Muscle layer of colon (tissue), 2 donors: ENCODE results near the gene GUK1.
"Not testable (repeated sequence)": the region's sequence is repeated elsewhere in the genome, so short reads cannot be mapped to it uniquely, and the experiment has no call there.

ENCODE experiments used
- H3K27ac ChIP-seq: one replicate; pipeline ENCODE4 v1.7.0; 2013; ENCODE audit warnings: low read depth, mild to moderate bottlenecking, low read length, moderate library complexity
- H3K27me3 ChIP-seq, 2 donors: one replicate each; pipeline ENCODE4 v1.7.0; 2013; ENCODE audit warnings: low read length in 2 of 2, mild to moderate bottlenecking in 2 of 2; ENCODE audit not compliant: insufficient read depth in 2 of 2, control insufficient read depth in 1 of 2
- H3K36me3 ChIP-seq: one replicate; pipeline ENCODE4 v1.7.0; 2013; ENCODE audit warnings: mild to moderate bottlenecking, low read length; ENCODE audit not compliant: insufficient read depth
- H3K4me1 ChIP-seq: one replicate; pipeline ENCODE4 v1.7.0; 2013; ENCODE audit warnings: mild to moderate bottlenecking, low read length; ENCODE audit not compliant: insufficient read depth
- H3K4me3 ChIP-seq, 2 donors: one replicate each; pipeline ENCODE4 v1.7.0; 2013; ENCODE audit warnings: low read length in 2 of 2, low read depth in 1 of 2, mild to moderate bottlenecking in 1 of 2, moderate library complexity in 1 of 2
- H3K9ac ChIP-seq: one replicate; pipeline ENCODE4 v1.7.0; 2013; ENCODE audit warnings: low read length
- H3K9me3 ChIP-seq: one replicate; pipeline ENCODE4 v1.7.0; 2013; ENCODE audit warnings: mild to moderate bottlenecking, low read length
- donor health status: abdominal sarcoma.
- donor health status: Adenocarcinoma of cecum.

The GUK1 gene

GRCh38 chr1:228178737-228179684, 38.9 kb downstream of the GUK1 start:
- peaks cover 19% of the 10 kb centered on the region for H3K4me1 ChIP-seq
- H3K4me3 ChIP-seq, result no peak overlapping the region
- no peaks in the 10 kb centered on the region for H3K9me3 ChIP-seq
- no peak overlapping the region for H3K9ac ChIP-seq
- H3K36me3 ChIP-seq, result peaks cover 11% of the 10 kb centered on the region
- no peaks in the 10 kb centered on the region for H3K27me3 ChIP-seq
- H3K27ac ChIP-seq, result peak overlapping the region; percentile 55

DNA sequence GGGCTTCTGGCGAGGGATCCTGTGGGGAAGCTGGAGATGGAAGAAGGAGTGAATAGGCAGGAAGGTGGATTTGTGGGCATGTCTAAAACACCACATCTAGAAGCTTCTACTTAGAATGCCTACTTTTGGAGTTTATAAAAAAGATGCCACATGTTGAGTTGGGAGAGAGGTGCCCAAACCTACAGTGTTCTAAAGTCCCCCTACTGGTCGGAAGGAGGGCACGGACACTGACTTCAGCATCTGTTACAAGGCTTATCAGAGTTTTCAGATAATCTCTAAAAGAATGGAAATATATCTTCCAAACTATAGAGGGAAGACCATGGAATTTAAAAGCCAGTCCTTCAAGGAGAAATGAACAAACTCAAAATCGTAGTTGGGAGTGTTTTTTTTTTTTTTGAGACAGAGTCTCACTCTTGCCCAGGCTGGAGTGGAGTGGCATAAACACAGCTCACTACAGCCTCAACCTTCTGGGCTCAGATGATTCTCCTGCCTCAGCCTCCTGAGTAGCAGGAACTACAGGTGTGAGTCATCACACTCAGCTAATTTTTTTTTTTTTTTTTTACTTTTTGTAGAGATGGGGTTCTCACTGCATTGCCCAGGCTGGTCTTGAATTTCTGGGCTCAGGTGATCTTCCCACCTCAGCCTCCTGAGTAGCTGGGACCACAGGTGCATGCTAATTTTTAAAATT, 40.3 kb downstream of the GUK1 start:
- no peak overlapping the region for H3K9ac ChIP-seq
- H3K27ac ChIP-seq, result no peak overlapping the region
- no peaks in the 10 kb centered on the region for H3K27me3 ChIP-seq
- peaks cover 7% of the 10 kb centered on the region for H3K36me3 ChIP-seq
- H3K4me3 ChIP-seq, result no peak overlapping the region
- H3K9me3 ChIP-seq, result no peaks in the 10 kb centered on the region
- peaks cover 18% of the 10 kb centered on the region for H3K4me1 ChIP-seq

- Histone ChIP-seq H3K27ac (no peak overlapping the region), H3K36me3 (no peaks in the 10 kb centered on the region), H3K9ac (no peak overlapping the region), H3K4me1 (peaks cover 11% of the 10 kb centered on the region), H3K4me3 (no peak overlapping the region), H3K27me3 (no peaks in the 10 kb centered on the region), H3K9me3 (no peaks in the 10 kb centered on the region)
Observed at GRCh38 chr1:228180959-228181644, 41.0 kb downstream of the GUK1 start.

GRCh38 chr1:228181645-228182034, 41.6 kb downstream of the GUK1 start:
- Histone ChIP-seq H3K27ac (no peak overlapping the region), H3K27me3 (no peaks in the 10 kb centered on the region), H3K9ac (no peak overlapping the region), H3K4me3 (no peak overlapping the region), H3K4me1 (peaks cover 6% of the 10 kb centered on the region), H3K9me3 (no peaks in the 10 kb centered on the region), H3K36me3 (no peaks in the 10 kb centered on the region)

DNA sequence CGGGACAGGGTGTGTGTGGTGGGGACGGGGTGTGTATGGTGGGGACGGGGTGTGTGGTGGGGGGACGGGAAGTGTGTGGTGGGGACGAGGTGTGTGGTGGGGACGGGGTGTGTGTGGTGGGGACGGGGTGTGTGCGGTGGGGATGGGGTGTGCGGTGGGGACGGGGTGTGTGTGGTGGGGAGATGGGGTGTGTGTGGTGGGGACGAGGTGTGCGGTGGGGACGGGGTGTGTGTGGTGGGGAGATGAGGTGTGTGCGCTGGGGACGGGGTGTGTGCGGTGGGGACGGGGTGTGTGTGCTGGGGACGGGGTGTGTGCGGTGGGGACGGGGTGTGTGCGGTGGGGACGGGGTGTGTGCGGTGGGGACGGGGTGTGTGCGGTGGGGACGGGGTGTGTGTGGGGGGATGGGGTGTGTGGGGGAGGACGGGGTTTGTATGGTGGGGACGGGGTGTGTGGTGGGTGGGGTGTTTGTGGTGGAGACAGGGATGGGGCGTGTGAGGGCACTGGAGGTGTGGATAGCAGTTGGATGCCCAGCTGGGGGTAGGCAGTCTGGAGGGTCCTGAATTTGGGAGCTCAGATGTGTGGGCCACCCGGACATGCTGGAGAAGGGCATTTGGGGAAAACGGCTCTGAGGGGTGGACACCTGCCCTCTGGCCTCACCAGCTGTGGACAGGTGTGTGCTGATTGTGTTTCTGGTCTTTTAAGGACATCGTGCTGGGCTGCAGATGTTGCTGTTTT, 42.4 kb downstream of the GUK1 start:
- Histone ChIP-seq H3K9ac (no peak overlapping the region), H3K4me1 (peaks cover 6% of the 10 kb centered on the region), H3K36me3 (no peaks in the 10 kb centered on the region), H3K4me3 (no peak overlapping the region), H3K27me3 (no peaks in the 10 kb centered on the region), H3K9me3 (no peaks in the 10 kb centered on the region), H3K27ac (no peak overlapping the region)

- Histone ChIP-seq H3K4me1 (no peaks in the 10 kb centered on the region), H3K4me3 (no peak overlapping the region), H3K27ac (no peak overlapping the region), H3K27me3 (no peaks in the 10 kb centered on the region), H3K9me3 (no peaks in the 10 kb centered on the region), H3K9ac (no peak overlapping the region), H3K36me3 (no peaks in the 10 kb centered on the region)
Observed at GRCh38 chr1:228184152-228184551, 44.1 kb downstream of the GUK1 start.

DNA sequence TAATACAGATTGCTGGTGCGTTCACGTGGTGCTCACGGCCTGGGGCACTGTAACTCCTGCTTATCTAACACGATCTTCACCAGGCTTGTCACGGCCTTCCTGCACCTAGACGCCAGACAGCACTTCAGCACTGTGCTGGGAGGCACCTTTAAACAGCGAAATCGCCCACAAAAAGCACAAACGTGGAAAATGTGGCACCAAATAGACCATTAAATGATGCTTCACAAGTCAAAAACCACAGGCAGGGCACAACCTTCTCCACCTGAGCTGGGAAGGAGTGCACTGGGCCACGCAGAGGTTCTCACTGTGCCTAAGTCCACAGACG, 45.5 kb downstream of the GUK1 start:
- H3K9me3 ChIP-seq, result no peaks in the 10 kb centered on the region
- no peaks in the 10 kb centered on the region for H3K36me3 ChIP-seq
- no peaks in the 10 kb centered on the region for H3K4me1 ChIP-seq
- H3K9ac ChIP-seq, result no peak overlapping the region
- H3K27me3 ChIP-seq, result no peaks in the 10 kb centered on the region
- H3K27ac ChIP-seq, result no peak overlapping the region
- H3K4me3 ChIP-seq, result no peak overlapping the region

- H3K4me3 ChIP-seq, result not testable (repeated sequence)
Observed at GRCh38 chr1:228188249-228188648, 48.2 kb downstream of the GUK1 start.

GRCh38 chr1:228190182-228190581, 50.1 kb downstream of the GUK1 start:
- Histone ChIP-seq H3K4me1 (no peaks in the 10 kb centered on the region), H3K9ac (no peak overlapping the region), H3K27me3 (no peaks in the 10 kb centered on the region), H3K27ac (no peak overlapping the region), H3K4me3 (no peak overlapping the region), H3K36me3 (no peaks in the 10 kb centered on the region), H3K9me3 (no peaks in the 10 kb centered on the region)

More at GRCh38 chr1:228188249-228188648, 48.2 kb downstream of the GUK1 start:
- H3K27ac ChIP-seq, H3K9me3 ChIP-seq, H3K4me1 ChIP-seq, H3K27me3 ChIP-seq, H3K36me3 ChIP-seq, H3K9ac ChIP-seq: not testable (repeated sequence)

DNA sequence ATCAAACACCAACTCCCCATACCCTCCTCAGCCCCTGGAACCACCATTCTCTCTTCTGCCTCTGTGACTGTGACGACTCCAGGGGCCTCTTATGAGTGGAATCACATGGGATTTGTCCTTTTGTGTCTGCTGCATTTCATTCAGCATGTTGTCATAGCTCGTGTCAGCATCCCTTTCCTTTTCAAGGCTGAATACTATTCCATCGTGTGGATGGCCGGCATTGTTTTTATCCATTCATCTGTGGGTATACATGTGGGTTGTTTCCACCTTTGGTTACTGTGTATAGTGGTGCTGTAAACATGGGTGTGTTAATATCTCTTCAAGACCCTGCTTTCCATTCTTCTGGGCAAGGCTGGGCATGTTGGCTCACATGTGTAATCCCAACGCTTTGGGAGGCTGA, 50.7 kb downstream of the GUK1 start:
- no peaks in the 10 kb centered on the region for H3K4me1 ChIP-seq
- H3K9me3 ChIP-seq, result no peaks in the 10 kb centered on the region
- H3K27me3 ChIP-seq, result no peaks in the 10 kb centered on the region
- H3K4me3 ChIP-seq, result no peak overlapping the region
- no peak overlapping the region for H3K9ac ChIP-seq
- no peaks in the 10 kb centered on the region for H3K36me3 ChIP-seq
- H3K27ac ChIP-seq, result no peak overlapping the region

DNA sequence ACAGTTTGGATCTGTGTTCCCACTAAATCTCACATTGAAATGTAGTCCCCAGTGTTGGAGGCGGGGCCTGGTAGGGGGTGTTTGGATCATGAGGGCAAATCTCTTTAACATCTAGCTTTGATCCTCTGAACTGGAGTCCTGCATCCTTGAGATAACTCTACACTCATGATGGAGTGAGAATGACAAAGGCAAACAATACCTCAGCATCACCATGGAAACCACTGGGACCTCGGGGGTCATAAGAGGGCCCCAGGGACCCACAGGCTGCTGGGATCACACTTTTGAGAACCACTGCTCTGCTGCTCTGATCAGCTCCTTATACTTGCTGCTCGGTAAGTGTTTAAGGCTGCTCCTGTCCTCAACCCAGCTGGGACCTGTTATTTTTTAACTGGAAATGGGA, 54.4 kb downstream of the GUK1 start:
- no peaks in the 10 kb centered on the region for H3K27me3 ChIP-seq
- H3K4me1 ChIP-seq, result no peaks in the 10 kb centered on the region
- no peaks in the 10 kb centered on the region for H3K36me3 ChIP-seq
- H3K27ac ChIP-seq, result no peak overlapping the region
- H3K9ac ChIP-seq, result no peak overlapping the region
- H3K9me3 ChIP-seq, result no peaks in the 10 kb centered on the region
- no peak overlapping the region for H3K4me3 ChIP-seq
